Measurements from ENCODE around the gene CDCA4.

DNA sequence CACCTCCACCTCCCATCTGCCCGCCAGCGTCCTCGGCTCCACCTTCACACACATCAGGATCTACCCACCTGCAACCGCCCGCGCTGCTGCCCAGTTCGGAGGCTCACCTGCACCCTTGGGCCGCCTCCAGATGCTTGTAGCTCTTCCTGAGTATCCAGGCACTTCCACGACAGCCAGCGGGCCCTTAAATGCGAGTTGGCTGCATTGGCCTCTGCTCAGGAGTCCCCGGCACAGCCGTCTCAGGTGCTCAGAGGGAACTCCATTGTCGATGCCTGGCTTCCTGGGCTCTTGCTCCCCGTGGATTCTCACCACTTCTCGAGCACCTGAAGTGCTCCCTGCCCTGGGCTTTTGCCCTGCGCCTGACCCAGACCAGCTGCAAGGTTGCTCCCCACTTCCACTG lies 21.9 kb upstream of the CDCA4 start:
- no peak for TF ChIP-seq SMC3 (IDR thresholded peaks at IDR 0.05; ENCODE audit: low read depth, low read length)
- TF ChIP-seq, protein P1, sequence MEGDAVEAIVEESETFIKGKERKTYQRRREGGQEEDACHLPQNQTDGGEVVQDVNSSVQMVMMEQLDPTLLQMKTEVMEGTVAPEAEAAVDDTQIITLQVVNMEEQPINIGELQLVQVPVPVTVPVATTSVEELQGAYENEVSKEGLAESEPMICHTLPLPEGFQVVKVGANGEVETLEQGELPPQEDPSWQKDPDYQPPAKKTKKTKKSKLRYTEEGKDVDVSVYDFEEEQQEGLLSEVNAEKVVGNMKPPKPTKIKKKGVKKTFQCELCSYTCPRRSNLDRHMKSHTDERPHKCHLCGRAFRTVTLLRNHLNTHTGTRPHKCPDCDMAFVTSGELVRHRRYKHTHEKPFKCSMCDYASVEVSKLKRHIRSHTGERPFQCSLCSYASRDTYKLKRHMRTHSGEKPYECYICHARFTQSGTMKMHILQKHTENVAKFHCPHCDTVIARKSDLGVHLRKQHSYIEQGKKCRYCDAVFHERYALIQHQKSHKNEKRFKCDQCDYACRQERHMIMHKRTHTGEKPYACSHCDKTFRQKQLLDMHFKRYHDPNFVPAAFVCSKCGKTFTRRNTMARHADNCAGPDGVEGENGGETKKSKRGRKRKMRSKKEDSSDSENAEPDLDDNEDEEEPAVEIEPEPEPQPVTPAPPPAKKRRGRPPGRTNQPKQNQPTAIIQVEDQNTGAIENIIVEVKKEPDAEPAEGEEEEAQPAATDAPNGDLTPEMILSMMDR (IDR thresholded peaks at IDR 0.05): no peak
- TF ChIP-seq, protein P2, sequence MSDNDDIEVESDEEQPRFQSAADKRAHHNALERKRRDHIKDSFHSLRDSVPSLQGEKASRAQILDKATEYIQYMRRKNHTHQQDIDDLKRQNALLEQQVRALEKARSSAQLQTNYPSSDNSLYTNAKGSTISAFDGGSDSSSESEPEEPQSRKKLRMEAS (IDR thresholded peaks at IDR 0.05; ENCODE audit: low read depth): no peak
- no peak for TF ChIP-seq TAF1 (IDR thresholded peaks at IDR 0.05; ENCODE audit: borderline replicate concordance, low read depth, low read length)
- TF ChIP-seq RXRA (IDR thresholded peaks at IDR 0.05; ENCODE audit: borderline replicate concordance, low read depth): no peak
- TF ChIP-seq FOXM1 (IDR thresholded peaks at IDR 0.05; ENCODE audit: low read depth): no peak
